Stimulated activated CD4-positive, alpha-beta T cell treated with anti-CD3 and anti-CD28 coated beads, Interleukin-2, amount 100 ng/mL, for 24 hours (primary cell): ENCODE measurements around the gene OR51B6.
"Not testable (repeated sequence)": the region's sequence is repeated elsewhere in the genome, so short reads cannot be mapped to it uniquely, and the experiment has no call there.

ENCODE experiments used
- DNase-seq, 2 donors: peaks; one replicate each; pipeline ENCODE4 v3.0.0-alpha.2; 2020

OR51B6 gene

DNA sequence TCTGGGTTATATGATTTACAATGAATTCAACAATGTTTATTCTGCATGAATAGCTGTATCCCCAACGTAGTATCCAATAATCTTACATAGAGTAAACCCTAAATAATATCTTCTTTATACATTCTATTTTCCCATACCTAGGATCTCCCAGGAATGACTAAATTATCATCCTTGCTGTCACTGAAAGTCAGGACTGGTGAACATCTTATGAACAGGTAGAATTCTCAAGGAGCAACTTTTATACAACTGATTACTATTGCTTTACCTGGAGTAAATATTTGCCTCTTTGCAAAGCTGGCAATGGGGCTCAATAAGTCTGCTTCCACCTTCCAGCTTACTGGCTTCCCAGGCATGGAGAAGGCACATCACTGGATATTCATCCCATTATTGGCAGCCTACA is at the start of gene OR51B6:
TSS of gene OR51B6 (plus strand) at position 301 of the 400 bp plus-strand sequence. CDS start at position 301, 0 bp downstream.
- no peak for DNase-seq

- DNase-seq, result no peak
Measured at GRCh38 chr11:5301846-5302245, 49.5 kb upstream of the OR51B6 start, which contains the start of gene OR51B4. TSS of gene OR51B4 (minus strand) at chr11:5301946. CDS start at chr11:5301946, 0 bp downstream.

GRCh38 chr11:5303626-5304025 is 47.7 kb upstream of the OR51B6 start:
- DNase-seq, result no peak

DNA sequence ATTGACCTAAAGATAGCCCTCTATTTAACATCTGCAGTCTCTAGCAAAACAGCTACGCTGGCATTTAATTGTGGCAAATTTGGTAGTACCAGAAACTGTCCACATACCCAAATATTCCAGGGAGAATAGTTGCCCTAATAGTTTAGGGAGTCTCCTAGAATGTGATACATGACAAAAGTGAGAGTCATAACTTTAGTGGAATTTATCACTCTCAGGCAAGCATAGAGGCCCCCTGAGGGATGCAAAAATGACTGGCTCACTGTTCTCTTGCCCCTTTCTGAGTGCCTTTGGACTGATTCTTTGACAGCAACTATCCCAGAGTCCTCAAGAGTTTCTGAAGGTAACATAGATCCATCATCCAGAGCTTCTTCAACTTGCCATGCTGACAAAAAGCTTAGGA is 47.3 kb upstream of the OR51B6 start:
- DNase-seq, result no peak

GRCh38 chr11:5307256-5308019 is 43.9 kb upstream of the OR51B6 start:
- DNase-seq, result no peak

DNA sequence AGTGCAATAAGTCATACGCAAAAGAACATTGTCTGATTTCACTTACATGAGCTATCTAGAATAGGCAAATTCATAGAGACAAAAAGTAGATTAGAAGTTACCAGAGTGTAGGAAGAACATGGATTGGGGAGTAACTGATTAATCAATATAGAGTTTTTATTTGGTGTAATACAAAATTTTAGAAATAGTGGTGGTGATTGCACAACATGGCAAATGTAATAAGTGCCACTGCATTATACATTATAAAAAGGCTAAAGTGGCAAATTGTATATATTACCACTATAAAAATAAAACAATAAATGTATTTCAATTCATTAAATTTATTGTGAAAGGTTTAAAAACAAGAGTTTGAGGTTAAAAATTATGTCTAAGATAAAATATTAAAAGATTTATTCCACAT is 40.9 kb upstream of the OR51B6 start:
- DNase-seq, result no peak

GRCh38 chr11:5313326-5314023 is 37.8 kb upstream of the OR51B6 start:
- not testable (repeated sequence) for DNase-seq

- no peak for DNase-seq
Measured at GRCh38 chr11:5317292-5317691, 34.0 kb upstream of the OR51B6 start.

- DNase-seq, result no peak
Measured at GRCh38 chr11:5324197-5324596, 27.1 kb upstream of the OR51B6 start, which contains the start of gene OR51B2. TSS of gene OR51B2 (minus strand) at chr11:5324297. CDS start at chr11:5324297, 0 bp downstream.

- no peak for DNase-seq
Measured at GRCh38 chr11:5335170-5335569, 16.1 kb upstream of the OR51B6 start.

DNA sequence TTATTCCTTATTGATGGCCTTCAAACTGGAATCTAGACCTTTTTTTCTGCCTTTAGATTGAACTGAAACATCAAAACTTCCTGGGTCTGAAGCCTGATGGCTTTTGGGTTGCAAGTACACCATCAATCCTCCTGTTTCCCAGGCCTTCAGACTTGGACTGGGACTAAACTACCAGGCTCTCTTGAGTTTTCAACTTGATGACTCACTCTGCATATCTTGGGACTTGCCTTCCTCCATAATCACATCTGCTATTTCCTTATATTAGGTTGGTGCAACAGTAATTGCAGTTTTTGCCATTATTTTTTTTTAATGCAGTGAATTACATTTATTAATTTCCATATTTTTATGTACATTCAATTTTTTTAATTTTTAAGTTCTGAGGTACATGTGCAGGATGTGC is 15.0 kb upstream of the OR51B6 start:
- no peak for DNase-seq

DNA sequence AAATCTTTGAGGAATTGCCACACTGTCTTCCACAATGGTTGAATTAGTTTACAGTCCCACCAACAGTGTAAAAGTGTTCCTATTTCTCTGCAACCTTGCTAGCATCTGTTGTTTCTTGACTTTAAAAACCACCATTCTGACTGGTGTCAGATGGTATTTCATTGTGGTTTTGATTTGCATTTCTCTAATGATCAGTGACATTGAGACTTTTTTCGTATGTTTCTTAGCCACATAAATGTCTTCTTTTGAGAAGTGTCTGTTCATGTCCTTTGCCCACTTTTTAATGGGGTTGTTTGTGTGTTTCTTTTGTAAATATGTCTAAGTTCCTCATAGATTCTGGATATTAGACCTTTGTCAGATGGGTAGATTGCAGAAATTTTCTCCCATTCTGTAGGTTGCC is 14.1 kb upstream of the OR51B6 start:
- DNase-seq, result not testable (repeated sequence)

DNA sequence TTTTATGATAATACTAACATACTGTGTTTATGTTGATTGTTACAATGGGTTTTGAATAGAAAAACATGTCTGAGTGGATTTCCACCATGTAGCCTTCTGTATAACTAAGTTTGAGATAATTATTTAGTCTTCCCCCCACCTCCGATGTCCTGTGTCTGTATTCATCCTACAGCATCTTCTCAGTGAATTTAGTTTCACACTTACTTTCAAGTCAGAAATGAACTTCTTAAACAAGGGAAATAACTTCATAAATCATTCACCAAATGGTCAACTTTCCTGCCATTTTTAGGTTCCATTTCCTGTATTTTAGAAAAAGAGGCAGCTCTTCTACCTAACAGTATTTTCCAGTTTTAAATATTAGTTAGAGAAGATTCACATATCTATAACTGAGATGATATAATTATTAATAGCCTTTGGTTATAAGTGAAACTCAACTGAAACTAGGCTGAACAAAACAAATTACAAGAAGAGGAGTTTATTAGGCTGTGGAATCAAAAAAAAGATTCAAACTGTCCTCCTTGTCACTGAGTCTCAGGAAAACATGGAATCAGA is 11.5 kb upstream of the OR51B6 start:
- DNase-seq, result no peak

DNA sequence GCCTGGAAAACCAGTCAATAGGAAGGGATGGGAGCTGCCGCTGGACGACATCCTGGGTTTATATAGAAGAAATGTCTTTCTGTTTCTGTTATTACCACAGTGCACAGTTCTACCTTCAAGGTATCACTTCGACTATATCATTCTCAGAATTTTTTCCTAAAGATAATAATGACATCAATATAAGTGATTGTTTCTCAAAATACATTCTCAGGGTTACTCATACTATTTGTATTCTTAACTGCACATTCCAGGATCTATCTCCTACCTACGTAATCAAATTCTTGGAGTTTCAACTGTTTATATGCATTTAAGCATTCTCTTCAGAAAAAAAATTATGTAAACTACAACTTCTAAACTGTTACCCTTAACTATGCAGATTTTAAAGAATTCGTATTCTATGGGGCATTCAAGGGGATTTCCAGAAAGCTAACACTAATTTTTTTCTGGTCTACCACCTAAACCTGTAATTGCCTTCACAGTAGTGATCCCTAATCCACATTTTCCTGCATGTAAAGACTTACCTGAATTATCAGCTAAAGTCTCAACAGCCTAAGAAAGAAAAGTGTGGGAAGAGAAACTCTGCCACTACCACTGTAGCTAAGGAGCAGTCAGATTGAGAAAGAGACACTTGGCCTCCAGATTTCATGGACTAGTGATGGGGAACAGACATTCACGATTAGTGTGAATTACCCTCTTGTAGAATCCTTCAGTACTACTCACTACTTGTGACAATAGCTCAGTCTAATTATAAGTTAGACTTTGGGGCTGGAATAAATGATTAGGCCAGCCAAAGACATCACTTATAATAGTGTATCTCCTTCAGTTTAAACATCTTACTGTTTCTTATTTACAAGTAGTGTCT is 7.6 kb upstream of the OR51B6 start, which contains the start of gene OR51B5:
TSS of gene OR51B5 (minus strand) at position 51 of the 862 bp plus-strand sequence. CDS start at position 51, 0 bp downstream.
- no peak for DNase-seq

DNA sequence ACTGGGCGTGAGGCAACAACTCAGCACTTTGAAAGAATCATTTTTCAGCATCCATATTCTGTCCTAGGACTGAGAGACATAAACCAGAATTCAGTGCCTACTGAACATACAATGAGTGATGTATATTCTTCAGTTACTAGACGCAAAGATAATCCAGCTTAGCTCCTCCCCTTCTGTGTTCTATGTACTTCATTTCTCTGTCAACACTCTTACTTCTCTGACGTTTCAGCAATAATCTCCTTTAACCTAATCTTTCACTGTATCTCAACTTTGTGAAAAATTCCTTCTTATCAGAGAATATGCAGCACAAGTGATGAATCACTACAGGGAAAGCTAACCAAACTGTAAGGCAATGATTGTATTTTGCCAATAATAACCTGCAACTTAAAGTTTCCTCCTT is 5.5 kb upstream of the OR51B6 start:
- DNase-seq, result no peak

DNA sequence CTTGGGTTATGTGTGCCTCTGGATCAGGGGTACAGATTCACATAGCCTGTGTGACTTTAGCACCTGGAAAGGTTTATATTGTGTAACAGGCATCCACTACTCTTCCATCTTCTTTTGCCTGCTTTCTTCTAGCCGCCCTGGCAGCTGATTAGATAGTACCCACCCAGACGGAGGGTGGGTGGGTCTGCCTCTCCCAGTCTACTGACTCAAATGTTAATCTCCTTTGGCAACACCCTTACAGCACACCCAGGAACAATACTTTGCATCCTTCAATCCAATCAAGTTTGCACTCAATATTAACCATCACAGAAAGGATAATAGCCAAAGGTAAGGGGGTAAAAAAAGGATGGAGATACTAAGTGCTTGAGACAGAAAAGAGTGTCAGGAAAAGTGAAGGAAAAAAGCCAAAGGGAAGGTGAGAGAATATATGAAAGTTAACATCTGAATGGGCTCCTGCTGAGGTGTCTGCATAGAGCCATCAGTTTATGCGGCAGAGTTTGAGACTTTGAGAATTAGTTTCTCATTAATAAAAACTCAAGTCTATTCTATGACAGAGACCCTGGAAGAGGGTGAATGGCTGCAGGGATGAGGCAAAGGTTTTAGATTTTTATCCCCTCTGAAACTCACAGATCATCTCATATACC is 2.6 kb upstream of the OR51B6 start:
- no peak for DNase-seq

GRCh38 chr11:5349550-5349949 is 1.8 kb upstream of the OR51B6 start:
- DNase-seq, result no peak

DNA sequence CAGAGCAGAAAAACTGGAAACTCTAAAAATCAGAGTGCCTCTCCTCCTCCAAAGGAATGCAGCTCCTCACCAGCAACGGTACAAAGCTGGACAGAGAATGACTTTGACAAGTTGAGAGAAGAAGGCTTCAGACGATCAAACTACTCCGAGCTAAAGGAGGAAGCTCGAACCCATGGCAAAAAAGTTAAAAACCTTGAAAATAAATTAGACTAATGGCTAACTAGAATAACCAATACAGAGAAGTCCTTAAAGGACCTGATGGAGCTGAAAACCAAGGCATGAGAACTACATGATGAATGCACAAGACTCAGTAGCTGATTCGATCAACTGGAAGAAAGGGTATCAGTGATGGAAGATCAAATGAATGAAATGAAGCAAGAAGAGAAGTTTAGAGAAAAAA is 4.7 kb downstream of the OR51B6 start:
- DNase-seq, result not testable (repeated sequence)

GRCh38 chr11:5362017-5362625 is 10.8 kb downstream of the OR51B6 start:
- no peak for DNase-seq

- DNase-seq, result no peak
Measured at GRCh38 chr11:5363679-5364078, 12.4 kb downstream of the OR51B6 start.

- no peak for DNase-seq
Measured at GRCh38 chr11:5364214-5364613, 12.9 kb downstream of the OR51B6 start.

DNA sequence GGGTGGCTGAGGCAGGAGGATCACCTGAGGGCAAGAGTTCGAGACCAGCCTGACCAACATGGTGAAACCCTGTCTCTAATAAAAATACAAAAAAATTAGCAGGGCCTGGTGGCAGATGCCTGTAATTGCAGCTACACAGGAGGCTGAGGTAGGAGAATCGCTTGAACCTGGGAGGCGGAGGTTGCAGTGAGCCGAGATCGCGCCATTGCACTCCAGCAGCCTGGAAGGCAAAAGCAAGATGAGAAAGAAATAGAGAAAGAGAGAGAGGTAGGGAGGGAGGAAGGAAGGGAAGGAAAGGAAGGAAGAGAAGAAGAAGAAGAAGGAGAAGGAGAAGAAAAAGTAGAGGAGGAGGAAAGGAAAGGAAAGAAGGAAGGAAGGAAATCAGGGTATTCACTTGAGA is 15.1 kb downstream of the OR51B6 start:
- DNase-seq, result not testable (repeated sequence)
